Measurements from ENCODE around the gene OR10Z1.

GRCh38 chr1:158583962-158584361 is 21.1 kb upstream of the OR10Z1 start:
- TF ChIP-seq CTCF (IDR thresholded peaks at IDR 0.05; ENCODE audit: low read length) (no peak), EZH2 (IDR thresholded peaks at IDR 0.05; ENCODE audit: borderline replicate concordance, low read length) (no peak)

Measured in OCI-LY1 (cell line).